Activated CD8-positive, alpha-beta memory T cell treated with anti-CD3 and anti-CD28 coated beads, Interleukin-2, amount 50 U/mL, for 1 hour (primary cell): ENCODE data around the gene IFITM10.
"Not testable (repeated sequence)": the region's sequence is repeated elsewhere in the genome, so short reads cannot be mapped to it uniquely, and the experiment has no call there.

Source experiments
- DNase-seq: peaks from one replicate; pipeline ENCODE4 v3.0.0-alpha.2; 2020; ENCODE audit errors: extremely low read depth

Gene IFITM10

GRCh38 chr11:1691878-1692707 is 58.3 kb downstream of the IFITM10 start:
- no peak for DNase-seq

GRCh38 chr11:1691026-1691877 is 59.1 kb downstream of the IFITM10 start:
- DNase-seq = no peak

- no peak for DNase-seq
These were observed 60.0 kb downstream of the IFITM10 start for GRCh38 chr11:1690167-1691025.

GRCh38 chr11:1689250-1690166 is 60.9 kb downstream of the IFITM10 start:
- not testable (repeated sequence) for DNase-seq

- DNase-seq = not testable (repeated sequence)
These were observed 62.0 kb downstream of the IFITM10 start for GRCh38 chr11:1688336-1688947.

- not testable (repeated sequence) for DNase-seq
These were observed 64.2 kb downstream of the IFITM10 start for GRCh38 chr11:1686220-1686619.

- not testable (repeated sequence) for DNase-seq
These were observed 65.2 kb downstream of the IFITM10 start for GRCh38 chr11:1684886-1685874.

GRCh38 chr11:1683904-1684572 is 66.4 kb downstream of the IFITM10 start:
- DNase-seq = not testable (repeated sequence)

- not testable (repeated sequence) for DNase-seq
These were observed 67.2 kb downstream of the IFITM10 start for GRCh38 chr11:1683216-1683615.
